ES-I3 (cell line): ENCODE data around the gene COA1.
"Not testable (repeated sequence)": the region's sequence is repeated elsewhere in the genome, so short reads cannot be mapped to it uniquely, and the experiment has no call there.

Experiments used
- H3K36me3 ChIP-seq: 2 replicates; pipeline ENCODE4 v1.6.1; 2013; ENCODE audit warnings: mild to moderate bottlenecking, low read length, control low read depth, moderate library complexity; ENCODE audit not compliant: insufficient read depth
- H3K4me1 ChIP-seq: 2 replicates; pipeline ENCODE4 v1.6.1; 2013; ENCODE audit warnings: mild to moderate bottlenecking, control low read depth, low read length; ENCODE audit not compliant: insufficient read depth
- H3K9ac ChIP-seq: 2 replicates; pipeline ENCODE4 v1.6.1; 2013; ENCODE audit warnings: low read depth, mild to moderate bottlenecking, low read length, moderate library complexity
- H3K9me3 ChIP-seq: 2 replicates; pipeline ENCODE4 v1.6.1; 2013; ENCODE audit warnings: mild to moderate bottlenecking, low read length, moderate library complexity; ENCODE audit not compliant: control insufficient read depth, insufficient read depth

The COA1 gene

DNA sequence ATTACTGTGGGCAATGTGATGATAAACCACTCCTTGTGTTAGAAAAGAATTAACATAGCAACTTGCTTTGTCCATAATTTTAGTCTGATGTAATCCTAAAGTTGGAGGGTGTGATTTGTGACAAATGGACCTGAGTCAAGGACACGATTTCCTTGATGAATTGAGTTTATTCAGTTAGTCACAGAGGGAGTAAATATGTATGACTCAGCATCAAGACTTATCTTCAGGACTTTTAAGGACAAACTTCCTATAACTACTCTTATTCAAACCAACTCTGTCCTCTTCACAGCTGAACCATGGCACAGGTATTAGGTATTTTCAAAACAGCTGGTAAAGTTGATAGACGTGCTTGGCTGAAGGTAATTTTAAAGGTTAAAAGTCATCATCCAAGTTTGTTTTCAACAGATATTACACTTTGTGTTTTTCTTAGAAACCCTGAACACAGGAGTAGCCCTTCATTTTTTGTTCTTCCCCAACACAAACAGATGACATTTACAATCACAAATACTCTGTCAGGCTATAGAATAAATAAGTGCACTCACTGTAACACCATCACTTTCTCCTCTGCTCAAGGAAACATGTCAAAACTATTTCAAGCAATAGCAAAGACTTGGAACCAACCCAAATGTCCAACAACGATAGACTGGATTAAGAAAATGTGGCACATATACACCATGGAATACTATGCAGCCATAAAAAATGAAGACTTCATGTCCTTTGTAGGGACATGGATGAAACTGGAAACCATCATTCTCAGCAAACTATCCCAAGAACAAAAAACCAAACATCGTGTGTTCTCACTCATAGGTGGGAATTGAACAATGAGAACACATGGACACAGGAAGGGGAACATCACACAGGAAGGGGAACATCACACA, 54.5 kb downstream of the COA1 start:
- Histone ChIP-seq H3K9me3 (peaks cover 10% of the 10 kb centered on the region; the same call in 1 of the 2 replicates), H3K4me1 (peaks cover 6% of the 10 kb centered on the region; the same call in 1 of the 2 replicates), H3K36me3 (no peaks in the 10 kb centered on the region; the same call in 1 of the 2 replicates), H3K9ac (no peak overlapping the region)

DNA sequence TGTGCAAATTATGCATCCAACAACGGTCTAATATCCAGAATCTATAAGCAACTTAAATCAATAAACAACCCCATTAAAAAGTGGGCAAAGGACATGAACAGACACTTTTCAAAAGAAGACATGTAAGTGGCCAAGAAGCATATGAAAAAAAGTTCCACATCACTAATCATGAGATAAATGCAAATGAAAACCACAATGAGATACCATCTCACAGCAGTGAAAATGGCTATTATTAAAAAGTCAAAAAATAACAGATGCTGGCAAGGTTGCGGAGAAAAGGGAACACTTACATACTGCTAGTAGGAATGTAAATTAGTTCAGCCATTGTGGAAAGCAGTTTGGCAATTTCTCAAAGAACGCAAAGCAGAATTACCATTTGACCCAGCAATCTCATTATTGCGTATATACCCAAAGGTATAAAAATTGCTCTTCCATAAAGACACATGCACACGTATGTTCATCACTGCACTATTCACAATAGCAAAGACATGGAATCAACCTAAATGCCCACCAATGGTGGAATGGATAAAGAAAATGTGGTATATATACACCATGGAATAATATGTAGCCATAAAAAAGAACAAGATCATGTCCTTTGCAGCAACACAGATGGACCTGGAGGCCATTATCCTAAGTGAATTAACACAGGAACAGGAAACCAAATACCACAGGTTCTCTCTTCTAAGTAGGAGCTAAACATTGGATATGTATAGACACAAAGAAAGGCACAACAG, 55.9 kb downstream of the COA1 start:
- Histone ChIP-seq H3K9me3 (peaks cover 10% of the 10 kb centered on the region; the same call in 1 of the 2 replicates), H3K4me1 (peaks cover 13% of the 10 kb centered on the region; the same call in 1 of the 2 replicates)
- not testable (repeated sequence) for H3K9ac ChIP-seq, H3K36me3 ChIP-seq

DNA sequence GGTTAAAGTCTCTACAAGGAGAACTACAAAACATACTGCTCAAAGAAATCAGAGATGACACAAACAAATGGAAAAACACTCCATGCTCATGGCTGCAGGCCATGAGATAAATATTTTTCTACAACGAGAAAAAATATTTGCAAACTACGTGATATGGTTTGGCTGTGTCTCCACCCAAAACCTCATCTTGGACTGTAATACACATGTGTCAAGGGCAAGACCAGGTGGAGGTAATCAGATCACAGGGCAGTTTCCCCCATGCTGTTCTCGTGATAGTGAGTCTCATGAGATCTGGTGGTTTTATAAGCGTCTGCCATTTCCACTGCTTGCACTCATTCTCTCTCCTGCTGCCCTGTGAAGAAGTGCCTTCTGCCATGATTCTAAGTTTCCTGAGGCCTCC, 57.8 kb downstream of the COA1 start:
- peaks cover 16% of the 10 kb centered on the region; the same call in 1 of the 2 replicates for H3K4me1 ChIP-seq
- H3K36me3 ChIP-seq: no peaks in the 10 kb centered on the region; the same call in 1 of the 2 replicates
- no peak overlapping the region for H3K9ac ChIP-seq
- peaks cover 22% of the 10 kb centered on the region for H3K9me3 ChIP-seq

DNA sequence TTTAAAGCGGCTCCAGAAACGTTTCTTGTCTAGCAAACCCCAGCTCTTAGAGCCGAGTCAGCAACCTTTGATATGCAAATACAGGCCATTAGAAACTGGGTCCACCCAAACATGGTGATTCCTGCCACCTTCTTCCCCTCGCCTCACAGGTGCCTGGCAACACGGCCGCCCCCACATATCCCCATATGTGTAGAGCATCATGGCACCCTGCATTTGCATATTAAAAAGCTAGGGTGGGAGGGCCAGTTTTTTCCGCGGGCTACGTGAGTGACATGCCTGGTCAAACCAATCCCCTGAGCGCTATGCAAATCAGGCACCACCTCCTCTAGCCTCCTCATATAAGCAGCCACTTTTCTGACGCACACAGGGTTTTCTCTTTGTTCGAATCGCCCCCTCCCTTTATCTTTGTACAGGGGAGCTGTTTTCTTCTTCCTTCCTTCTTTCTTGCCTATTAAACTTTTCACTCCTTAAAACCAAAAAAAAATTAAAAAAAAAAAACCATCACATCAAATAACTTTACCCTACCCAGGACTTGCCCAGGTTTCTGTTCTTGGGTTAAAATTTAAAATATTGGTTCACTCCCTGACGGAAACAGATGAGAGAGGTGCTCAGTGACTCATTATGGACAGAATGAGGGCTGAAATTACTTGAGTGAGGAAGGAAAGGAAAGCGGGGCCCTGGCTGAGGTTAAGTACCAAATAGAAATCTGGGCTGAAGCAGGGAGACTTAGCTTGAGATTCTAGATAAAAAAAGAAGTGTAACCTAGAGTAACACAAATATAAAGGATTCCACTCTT, 59.8 kb downstream of the COA1 start:
- Histone ChIP-seq H3K4me1 (peaks cover 16% of the 10 kb centered on the region; the same call in 1 of the 2 replicates), H3K36me3 (peaks cover 3% of the 10 kb centered on the region; the same call in 1 of the 2 replicates), H3K9ac (peak overlapping the region; percentile 49), H3K9me3 (peaks cover 25% of the 10 kb centered on the region)

DNA sequence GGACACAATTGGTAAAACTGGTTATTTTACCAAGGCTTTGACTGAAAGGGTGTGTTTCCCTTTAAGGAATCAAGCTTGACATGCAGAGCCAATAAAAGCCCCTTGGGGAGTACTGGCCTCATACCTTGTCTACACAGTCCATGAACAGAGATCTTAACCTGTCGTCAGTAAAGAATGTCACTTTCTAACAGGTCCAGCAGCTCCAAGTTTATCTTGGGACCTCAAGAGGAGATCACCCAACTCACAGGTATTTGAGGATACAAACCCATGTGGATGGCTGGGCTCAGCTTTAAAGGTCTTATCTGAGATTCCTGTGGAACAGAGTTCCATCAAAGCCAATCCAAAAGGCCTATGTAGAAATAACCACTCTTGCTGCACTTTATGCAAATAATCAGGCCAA, 61.3 kb downstream of the COA1 start:
- Histone ChIP-seq H3K9me3 (peaks cover 21% of the 10 kb centered on the region), H3K36me3 (0 out of 2 replicates have a peak, but pooled peaks cover 5% of the 10 kb centered on the region), H3K9ac (no peak overlapping the region), H3K4me1 (peaks cover 16% of the 10 kb centered on the region; the same call in 1 of the 2 replicates)

DNA sequence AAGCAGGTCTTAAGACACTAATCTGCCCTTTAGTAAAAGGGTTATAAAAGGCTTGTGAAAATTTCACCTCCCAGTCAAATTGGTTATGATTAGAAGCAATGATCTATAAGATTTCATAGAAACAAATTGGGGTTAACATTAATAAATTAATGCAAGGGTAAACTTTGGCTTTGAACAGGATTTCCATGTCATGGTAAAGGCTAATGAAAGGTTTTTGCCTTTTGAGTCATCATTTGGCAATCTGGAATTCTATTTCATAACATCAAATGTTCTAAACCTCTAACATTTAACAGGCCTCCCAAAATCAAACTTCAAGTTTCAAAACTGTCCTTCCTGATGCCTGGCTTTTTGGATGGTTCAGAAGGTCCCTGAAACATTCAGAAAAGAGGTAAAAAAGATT, 62.4 kb downstream of the COA1 start:
- Histone ChIP-seq H3K9ac (no peak overlapping the region), H3K36me3 (0 out of 2 replicates have a peak, but pooled peaks cover 9% of the 10 kb centered on the region), H3K4me1 (peaks cover 16% of the 10 kb centered on the region; the same call in 1 of the 2 replicates), H3K9me3 (peaks cover 17% of the 10 kb centered on the region)

DNA sequence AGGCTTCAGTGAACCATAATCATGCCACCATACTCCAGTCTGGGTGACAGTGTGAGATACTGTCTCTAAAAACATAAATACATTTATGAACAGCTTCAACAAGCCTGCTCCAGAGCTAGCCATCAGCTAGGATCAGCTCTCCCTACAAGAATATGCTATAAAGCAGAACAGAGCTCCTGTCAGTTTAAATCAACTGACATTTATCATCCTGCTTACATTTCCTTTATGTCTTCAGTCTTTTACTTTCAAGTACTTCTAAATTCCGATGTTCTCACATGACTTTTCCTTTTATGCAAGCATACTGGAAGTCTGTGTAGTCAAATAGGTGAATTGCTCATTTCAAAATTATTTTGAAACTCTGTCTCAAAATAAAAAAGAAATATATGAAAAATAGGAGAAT, 64.6 kb downstream of the COA1 start:
- Histone ChIP-seq H3K36me3 (0 out of 2 replicates have a peak, but pooled peaks cover 9% of the 10 kb centered on the region), H3K9me3 (peaks cover 15% of the 10 kb centered on the region), H3K4me1 (peaks cover 24% of the 10 kb centered on the region), H3K9ac (no peak overlapping the region)

DNA sequence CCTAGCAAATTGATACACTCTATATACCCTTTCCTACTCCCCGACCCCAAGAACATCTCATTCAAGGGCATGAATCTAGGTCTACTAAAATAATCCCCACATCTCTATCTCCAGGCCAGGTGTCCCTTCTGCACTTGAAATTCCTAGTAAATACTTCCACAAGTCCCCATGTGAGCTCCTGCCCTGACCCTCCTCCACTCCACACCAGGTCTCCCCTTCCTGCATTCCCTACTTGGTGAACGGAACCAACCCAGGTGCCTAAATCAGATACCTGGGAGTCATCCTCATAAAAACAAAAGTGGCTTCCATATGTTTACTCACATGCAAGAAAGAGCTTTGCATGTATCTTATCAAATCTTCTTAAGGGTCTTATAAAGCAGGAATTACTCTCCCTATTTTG, 69.2 kb downstream of the COA1 start:
- Histone ChIP-seq H3K9ac (no peak overlapping the region), H3K9me3 (no peaks in the 10 kb centered on the region; the same call in 1 of the 2 replicates), H3K4me1 (peaks cover 31% of the 10 kb centered on the region), H3K36me3 (0 out of 2 replicates have a peak, but pooled peaks cover 5% of the 10 kb centered on the region)

DNA sequence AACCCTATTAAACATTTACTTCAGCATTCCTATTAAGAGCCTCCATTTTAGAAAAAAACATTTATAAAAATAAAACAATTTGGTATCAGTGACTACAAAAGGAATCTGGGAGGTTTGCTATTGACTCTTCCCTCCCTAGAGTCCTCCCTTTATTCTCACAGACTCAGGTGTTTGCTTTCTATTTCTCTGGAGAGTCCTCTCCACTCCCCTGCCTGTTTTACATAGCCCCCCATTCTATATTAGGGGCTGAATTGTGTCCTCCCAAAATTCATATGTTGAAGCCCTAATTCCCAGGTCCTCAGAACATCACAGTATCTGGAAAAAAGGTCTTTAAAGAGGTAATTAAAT, 69.8 kb downstream of the COA1 start:
- Histone ChIP-seq H3K36me3 (0 out of 2 replicates have a peak, but pooled peaks cover 5% of the 10 kb centered on the region), H3K9me3 (no peaks in the 10 kb centered on the region; the same call in 1 of the 2 replicates), H3K4me1 (peaks cover 31% of the 10 kb centered on the region), H3K9ac (no peak overlapping the region)

DNA sequence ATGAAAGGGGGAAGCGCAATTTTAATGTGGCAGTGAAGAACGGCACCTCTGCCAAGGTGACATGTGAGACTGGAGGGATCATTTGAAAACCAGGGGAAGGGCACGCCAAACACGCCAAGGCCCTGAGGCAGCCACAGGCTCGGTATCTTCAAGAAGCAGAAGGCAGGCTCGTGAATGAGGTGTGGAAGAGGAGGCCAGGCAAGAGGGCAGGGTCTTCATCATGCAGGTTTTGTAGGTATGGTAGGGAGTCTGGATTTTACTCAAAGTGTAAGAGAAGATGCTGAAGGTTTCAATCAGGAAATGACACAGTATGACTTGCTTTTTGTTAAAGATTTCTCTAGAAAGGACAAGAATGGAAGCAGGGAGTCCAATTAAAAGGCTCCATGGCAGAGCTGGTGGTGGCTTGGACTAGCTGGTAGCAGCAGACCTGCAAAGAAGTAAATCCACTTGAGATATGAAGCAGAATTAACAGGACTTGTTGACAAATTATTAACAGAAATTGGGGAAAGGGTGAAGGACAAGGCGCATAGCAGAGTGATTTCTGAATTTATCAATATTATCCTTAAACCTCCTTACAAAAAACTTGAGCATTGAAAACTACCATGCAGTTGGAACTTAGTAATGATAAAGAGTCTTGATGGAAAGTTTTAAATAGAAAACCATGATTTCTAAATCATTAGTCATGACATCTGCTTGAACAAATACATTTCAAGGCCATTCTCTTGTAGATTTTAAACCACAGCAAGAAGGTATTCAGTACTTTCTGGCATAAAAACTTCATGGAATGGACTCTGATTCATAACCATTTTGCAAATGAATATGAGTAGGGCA, 70.4 kb downstream of the COA1 start:
- Histone ChIP-seq H3K36me3 (0 out of 2 replicates have a peak, but pooled peaks cover 5% of the 10 kb centered on the region), H3K4me1 (peaks cover 34% of the 10 kb centered on the region), H3K9me3 (no peaks in the 10 kb centered on the region; the same call in 1 of the 2 replicates), H3K9ac (no peak overlapping the region)

DNA sequence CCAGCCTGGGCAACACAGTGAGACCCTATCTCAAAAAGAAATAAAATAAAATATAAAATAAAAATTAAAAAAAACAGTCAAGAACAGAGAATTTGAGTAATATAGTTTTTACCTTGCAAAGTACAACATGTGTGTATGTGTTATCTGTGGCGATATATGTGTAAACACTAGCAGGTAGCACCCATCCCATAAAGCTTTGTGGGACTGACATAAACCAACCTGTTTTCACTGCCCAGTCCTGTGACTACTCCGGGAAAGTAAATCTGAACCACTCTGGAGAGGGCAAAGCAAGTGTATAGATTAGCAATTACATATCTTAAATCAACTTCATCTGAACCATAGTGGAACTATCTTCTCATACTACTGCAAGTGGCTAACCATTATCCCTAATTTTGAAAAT, 72.3 kb downstream of the COA1 start:
- peaks cover 36% of the 10 kb centered on the region for H3K4me1 ChIP-seq
- no peaks in the 10 kb centered on the region for H3K36me3 ChIP-seq
- H3K9ac ChIP-seq: no peak overlapping the region
- no peaks in the 10 kb centered on the region for H3K9me3 ChIP-seq

DNA sequence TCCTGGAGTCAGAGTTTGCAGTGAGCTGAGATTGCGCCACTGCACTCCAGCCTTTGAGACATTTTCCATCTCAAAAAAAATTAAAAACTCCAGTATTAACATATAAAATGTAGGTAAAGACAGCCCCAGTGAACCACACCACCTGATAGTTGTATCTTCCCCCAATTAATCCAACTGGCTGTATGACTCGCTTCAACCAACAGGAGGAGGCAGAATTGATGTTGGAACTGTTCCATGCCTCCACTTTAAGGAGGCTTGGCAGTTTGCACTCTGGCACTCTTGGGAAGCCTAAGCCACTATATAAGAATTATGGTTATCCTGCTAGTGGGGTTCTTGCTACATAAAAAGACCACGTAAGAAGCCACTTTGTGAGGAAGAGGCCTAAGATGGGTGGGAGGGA, 73.7 kb downstream of the COA1 start:
- Histone ChIP-seq H3K4me1 (peaks cover 38% of the 10 kb centered on the region), H3K36me3 (no peaks in the 10 kb centered on the region), H3K9ac (no peak overlapping the region), H3K9me3 (no peaks in the 10 kb centered on the region)

DNA sequence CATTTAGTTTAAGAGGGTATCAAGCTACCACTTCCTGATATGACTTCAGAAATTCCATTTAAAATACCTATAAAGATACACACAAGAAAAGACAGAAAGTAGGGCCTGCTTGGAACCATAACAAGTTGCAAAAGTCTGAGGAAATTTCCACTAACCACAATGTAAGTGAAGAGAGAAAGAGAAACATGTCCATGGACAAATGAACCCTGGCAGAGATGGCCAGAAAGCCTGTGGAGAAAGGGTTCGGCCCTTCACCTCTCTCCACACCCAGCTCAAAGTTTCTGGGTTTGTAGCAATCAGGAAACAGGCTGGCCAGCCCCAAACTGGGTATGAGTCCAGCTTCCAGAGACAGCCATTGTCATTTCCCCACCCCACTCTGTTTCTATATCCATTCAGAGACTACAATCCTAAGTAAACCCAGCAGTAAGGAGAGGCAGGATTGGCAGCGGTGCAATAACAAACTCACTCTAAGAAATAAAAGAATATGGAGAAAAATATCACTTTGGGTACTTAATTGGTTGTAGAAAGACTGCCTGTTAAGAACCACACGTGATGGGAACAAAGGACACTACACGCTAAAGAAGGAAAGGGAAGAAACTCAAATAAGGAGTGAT, 75.3 kb downstream of the COA1 start:
- H3K4me1 ChIP-seq: peaks cover 38% of the 10 kb centered on the region
- H3K9me3 ChIP-seq: no peaks in the 10 kb centered on the region
- H3K9ac ChIP-seq: no peak overlapping the region
- no peaks in the 10 kb centered on the region; the same call in 1 of the 2 replicates for H3K36me3 ChIP-seq
